CD8-positive, alpha-beta memory T cell (primary cell): ENCODE data around the gene NRP1. TPM values are rescaled to one million over a fixed set of nuclear protein-coding genes. Genes with fewer than 3 reads are reported as not detected.

Source experiments
- CTCF ChIA-PET: fragments of 350-600 bp; sonication (Branson Sonifier 250); formaldehyde crosslinking; loops from one replicate; lab custom pipeline; 2021; ENCODE audit warnings: antibody characterized with exemption; lab: Charles Lee
- POLR2A ChIA-PET: fragments of 350-600 bp; sonication (Branson Sonifier 250); formaldehyde crosslinking; loops from one replicate; lab custom pipeline; 2021; ENCODE audit warnings: antibody characterized with exemption; lab: Charles Lee
- DNase-seq, 5 donors: peaks; one replicate each; pipeline versions ENCODE4 v3.0.0 to v3.0.0-alpha.2; 2020 to 2022; ENCODE audit warnings: mixed read lengths in 1 of 5
- H3K27ac ChIP-seq: one replicate; pipeline ENCODE4 v1.7.0; 2013; ENCODE audit warnings: low read depth, mild to moderate bottlenecking, low read length, moderate library complexity
- H3K27me3 ChIP-seq: 2 replicates; pipeline ENCODE4 v1.7.0; 2013; ENCODE audit warnings: low read length, mild to moderate bottlenecking; ENCODE audit not compliant: insufficient read depth, poor library complexity, severe bottlenecking
- H3K36me3 ChIP-seq: 2 replicates; pipeline ENCODE4 v1.7.0; 2013; ENCODE audit warnings: mild to moderate bottlenecking, low read length, moderate library complexity; ENCODE audit not compliant: insufficient read depth
- H3K4me1 ChIP-seq: 2 replicates; pipeline ENCODE4 v1.7.0; 2013; ENCODE audit warnings: mild to moderate bottlenecking, low read length, moderate library complexity; ENCODE audit not compliant: insufficient read depth
- H3K4me3 ChIP-seq: 2 replicates; pipeline ENCODE4 v1.7.0; 2013; ENCODE audit warnings: mild to moderate bottlenecking, low read length
- H3K9me3 ChIP-seq: 2 replicates; pipeline ENCODE4 v1.7.0; 2013; ENCODE audit warnings: mild to moderate bottlenecking, low read length
- H3K27ac Mint-ChIP-seq, 8 donors: one replicate each; pipeline ENCODE4 v1.8.0; 2020 to 2021; ENCODE audit warnings: mixed read lengths in 8 of 8, mild to moderate bottlenecking in 6 of 8, inconsistent platforms in 3 of 8, moderate library complexity in 3 of 8
- H3K27me3 Mint-ChIP-seq, 2 donors: one replicate each; pipeline ENCODE4 v1.8.0; 2020 to 2021; ENCODE audit warnings: mixed read lengths in 2 of 2, mild to moderate bottlenecking in 1 of 2, moderate library complexity in 1 of 2
- H3K36me3 Mint-ChIP-seq, 3 donors: one replicate each; pipeline ENCODE4 v1.8.0; 2020 to 2021; ENCODE audit warnings: mixed read lengths in 3 of 3, inconsistent platforms in 1 of 3, mild to moderate bottlenecking in 1 of 3
- H3K4me1 Mint-ChIP-seq, 3 donors: one replicate each; pipeline ENCODE4 v1.8.0; 2020 to 2021; ENCODE audit warnings: mixed read lengths in 3 of 3, inconsistent platforms in 1 of 3, mild to moderate bottlenecking in 1 of 3
- H3K4me3 Mint-ChIP-seq, 7 donors: one replicate each; pipeline ENCODE4 v1.8.0; 2020 to 2021; ENCODE audit warnings: mixed read lengths in 7 of 7, mild to moderate bottlenecking in 6 of 7, moderate library complexity in 4 of 7, inconsistent platforms in 2 of 7
- H3K9me3 Mint-ChIP-seq, 5 donors: one replicate each; pipeline ENCODE4 v1.8.0; 2020 to 2022; ENCODE audit warnings: mixed read lengths in 5 of 5, mild to moderate bottlenecking in 3 of 5, moderate library complexity in 2 of 5, inconsistent platforms in 1 of 5
- polyA plus RNA-seq: library from polyadenylated mRNA; unstranded; fragments of 300-500 nt; fragmentation: Illumina TruSeq; gene quantifications from one replicate; pipeline ENCODE4 v1.2.3, GENCODE V29; 2021
- total RNA-seq, 2 experiments: library from RNA; stranded (reverse); gene quantifications; one replicate each; pipeline ENCODE4 v1.2.3, GENCODE V29; 2021

Gene NRP1
- total and polyA plus RNA-seq, 3 experiments from 2014 or later = 2.1 to 2.2 TPM; not detected in 1

DNA sequence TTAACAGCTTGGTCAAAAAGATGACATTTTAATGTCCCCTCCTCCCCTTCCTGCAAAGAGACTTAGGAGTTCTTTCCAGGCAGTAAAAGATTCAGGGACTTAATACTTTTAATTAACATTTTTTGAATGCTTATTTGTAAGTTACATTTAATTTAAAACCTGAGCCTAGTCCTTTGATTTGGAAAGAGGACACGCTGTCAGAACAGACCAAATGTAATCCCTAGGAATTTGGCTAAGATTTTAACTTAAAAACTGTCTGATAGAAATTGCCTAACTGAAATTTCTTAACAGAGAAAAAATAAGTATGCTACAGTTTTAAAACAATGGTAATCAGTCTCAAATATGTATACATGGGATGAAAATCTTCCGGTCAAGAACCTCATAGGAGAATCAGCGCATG is 98.5 kb downstream of the NRP1 start:
- H3K27ac Mint-ChIP-seq = peak overlapping the region in 1 of 8 donors; percentile 21
- H3K4me3 ChIP-seq = no peak overlapping the region
- H3K4me1 Mint-ChIP-seq = no peaks in the 10 kb centered on the region
- peaks cover 0 to 8% (median 0%) of the 10 kb centered on the region in 3 donors for H3K36me3 Mint-ChIP-seq
- no peaks in the 10 kb centered on the region for H3K4me1 ChIP-seq
- no peak for DNase-seq
- H3K27me3 Mint-ChIP-seq = peaks cover 7 to 25% of the 10 kb centered on the region in 2 donors
- no peaks in the 10 kb centered on the region for H3K36me3 ChIP-seq
- POLR2A ChIA-PET = no interaction called here
- no peaks in the 10 kb centered on the region for H3K27me3 ChIP-seq
- no peak overlapping the region for H3K4me3 Mint-ChIP-seq
- H3K9me3 ChIP-seq = no peaks in the 10 kb centered on the region
- no peak overlapping the region for H3K27ac ChIP-seq
- CTCF ChIA-PET = no interaction called here
- H3K9me3 Mint-ChIP-seq = no peaks in the 10 kb centered on the region

DNA sequence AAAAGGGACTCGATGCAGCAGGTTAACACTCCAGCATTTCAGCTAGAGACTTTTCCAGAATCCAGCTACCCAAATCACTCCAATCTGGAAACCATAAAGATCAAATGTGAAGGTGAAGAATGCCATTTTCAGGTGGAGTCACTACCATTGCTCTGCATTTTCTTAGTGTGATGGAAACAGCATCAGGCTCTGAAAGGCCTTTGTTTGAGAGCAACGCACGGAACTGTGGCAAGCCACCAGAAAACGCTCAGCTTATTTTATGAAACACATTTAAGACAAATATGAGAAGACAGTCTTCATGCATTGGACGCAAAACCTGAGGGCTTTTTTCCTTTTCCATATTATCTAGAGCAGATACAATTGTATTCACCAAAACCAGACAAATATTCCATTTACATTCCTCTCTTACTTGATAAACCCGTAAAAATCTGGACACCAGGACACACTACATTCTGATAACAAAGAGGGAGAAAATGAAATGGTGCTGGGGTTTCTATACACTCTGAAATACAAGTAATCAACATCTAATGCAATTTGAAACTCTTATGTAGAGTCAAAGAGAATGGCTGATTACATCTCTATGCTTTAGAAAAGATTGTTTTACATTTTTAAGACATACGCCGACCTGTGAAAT is 99.1 kb downstream of the NRP1 start:
- Mint-ChIP-seq H3K4me1 (no peaks in the 10 kb centered on the region), H3K27ac (no peak overlapping the region), H3K9me3 (no peaks in the 10 kb centered on the region), H3K27me3 (peaks cover 9 to 20% of the 10 kb centered on the region in 2 donors), H3K36me3 (peaks cover 0 to 8% (median 0%) of the 10 kb centered on the region in 3 donors), H3K4me3 (no peak overlapping the region)
- no peaks in the 10 kb centered on the region for H3K4me1 ChIP-seq
- CTCF ChIA-PET = no interaction called here
- H3K27ac ChIP-seq = no peak overlapping the region
- no peaks in the 10 kb centered on the region for H3K36me3 ChIP-seq
- no peak overlapping the region for H3K4me3 ChIP-seq
- POLR2A ChIA-PET = no interaction called here
- DNase-seq = no peak
- H3K27me3 ChIP-seq = no peaks in the 10 kb centered on the region
- H3K9me3 ChIP-seq = no peaks in the 10 kb centered on the region

DNA sequence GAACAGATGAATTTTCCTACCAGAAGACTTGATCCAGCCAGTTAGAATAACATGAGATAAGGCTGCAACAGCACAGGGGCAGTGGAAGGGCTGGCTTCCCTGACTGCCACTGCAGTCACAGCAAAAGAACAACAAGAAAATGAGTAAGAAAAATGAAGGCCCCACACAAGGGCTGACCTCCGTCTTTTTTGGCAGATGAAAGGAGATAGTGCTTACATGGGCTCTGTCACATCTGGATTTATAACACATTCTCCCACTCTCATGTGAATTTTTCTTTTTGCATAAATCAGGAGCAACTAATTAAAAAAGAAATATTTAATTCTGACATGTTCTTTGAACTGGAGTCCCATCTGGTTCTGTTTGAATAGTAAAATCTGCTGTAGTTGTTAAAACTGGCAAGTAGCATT is 99.6 kb downstream of the NRP1 start:
- Mint-ChIP-seq H3K36me3 (peaks cover 0 to 8% (median 0%) of the 10 kb centered on the region in 3 donors), H3K4me3 (no peak overlapping the region), H3K9me3 (no peaks in the 10 kb centered on the region), H3K27ac (no peak overlapping the region), H3K4me1 (no peaks in the 10 kb centered on the region), H3K27me3 (peaks cover 9 to 17% of the 10 kb centered on the region in 2 donors)
- Histone ChIP-seq H3K9me3 (no peaks in the 10 kb centered on the region), H3K27me3 (no peaks in the 10 kb centered on the region), H3K36me3 (no peaks in the 10 kb centered on the region), H3K4me3 (no peak overlapping the region), H3K27ac (no peak overlapping the region), H3K4me1 (no peaks in the 10 kb centered on the region)
- no peak for DNase-seq
- POLR2A ChIA-PET = no interaction called here
- CTCF ChIA-PET = no interaction called here

DNA sequence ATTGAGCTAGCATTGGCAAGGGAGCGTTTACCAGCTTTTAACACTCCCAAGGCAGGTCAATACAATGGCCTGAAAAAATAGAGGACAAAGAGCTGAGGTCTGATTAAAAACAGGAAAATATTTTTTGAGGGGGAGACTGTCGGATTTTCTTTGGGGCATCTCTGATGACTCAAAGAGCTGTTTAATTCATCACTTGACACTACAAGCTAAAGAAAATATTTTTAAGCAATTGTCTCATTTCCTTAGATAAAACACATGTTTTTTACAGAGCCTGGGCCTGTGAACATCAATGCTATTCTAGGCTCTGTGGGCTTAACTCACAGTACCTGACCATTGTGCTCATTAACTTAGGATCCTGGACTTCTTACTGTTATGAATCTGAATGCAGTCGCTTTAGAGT is 100.8 kb downstream of the NRP1 start:
- Mint-ChIP-seq H3K4me3 (no peak overlapping the region), H3K27ac (no peak overlapping the region), H3K36me3 (peaks cover 0 to 8% (median 0%) of the 10 kb centered on the region in 3 donors), H3K27me3 (peaks cover 9 to 13% of the 10 kb centered on the region in 2 donors), H3K4me1 (no peaks in the 10 kb centered on the region), H3K9me3 (no peaks in the 10 kb centered on the region)
- Histone ChIP-seq H3K9me3 (no peaks in the 10 kb centered on the region), H3K36me3 (no peaks in the 10 kb centered on the region), H3K27ac (no peak overlapping the region), H3K4me3 (no peak overlapping the region), H3K27me3 (no peaks in the 10 kb centered on the region), H3K4me1 (no peaks in the 10 kb centered on the region)
- CTCF ChIA-PET = interaction anchor here (1.2 kb wide), 1 partner anchor 9 kb away, joined by 3 read pairs; no protein-coding TSS in a partner anchor
- POLR2A ChIA-PET = no interaction called here
- DNase-seq = no peak

DNA sequence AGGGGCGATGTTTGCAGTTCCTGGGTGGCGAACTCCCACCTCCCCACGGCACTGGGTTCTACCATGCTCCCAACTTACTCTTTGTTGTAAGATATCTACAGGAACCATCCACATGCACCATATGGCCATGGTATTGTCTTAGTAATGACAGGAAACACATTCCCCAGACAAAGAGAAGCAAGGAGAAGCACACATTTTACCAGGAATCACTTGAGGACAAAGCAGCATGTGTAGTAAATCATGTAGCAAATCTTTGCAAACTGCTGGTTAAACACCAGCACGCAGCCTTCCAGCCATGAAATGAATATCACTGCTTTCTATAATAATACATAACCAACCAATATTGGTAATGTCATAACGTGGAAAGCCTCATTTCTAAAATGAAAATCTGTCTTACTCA is 101.2 kb downstream of the NRP1 start:
- H3K36me3 Mint-ChIP-seq = peaks cover 0 to 7% (median 0%) of the 10 kb centered on the region in 3 donors
- Histone ChIP-seq H3K4me3 (no peak overlapping the region), H3K27ac (no peak overlapping the region), H3K27me3 (no peaks in the 10 kb centered on the region), H3K36me3 (no peaks in the 10 kb centered on the region), H3K4me1 (no peaks in the 10 kb centered on the region), H3K9me3 (no peaks in the 10 kb centered on the region)
- no peak overlapping the region for H3K4me3 Mint-ChIP-seq
- ChIA-PET CTCF (interaction anchor here (1.2 kb wide), 1 partner anchor 9 kb away, joined by 3 read pairs; no protein-coding TSS in a partner anchor), POLR2A (no interaction called here)
- no peaks in the 10 kb centered on the region for H3K9me3 Mint-ChIP-seq
- DNase-seq = no peak
- H3K27ac Mint-ChIP-seq = no peak overlapping the region
- H3K27me3 Mint-ChIP-seq = peaks cover 9 to 13% of the 10 kb centered on the region in 2 donors
- H3K4me1 Mint-ChIP-seq = no peaks in the 10 kb centered on the region

DNA sequence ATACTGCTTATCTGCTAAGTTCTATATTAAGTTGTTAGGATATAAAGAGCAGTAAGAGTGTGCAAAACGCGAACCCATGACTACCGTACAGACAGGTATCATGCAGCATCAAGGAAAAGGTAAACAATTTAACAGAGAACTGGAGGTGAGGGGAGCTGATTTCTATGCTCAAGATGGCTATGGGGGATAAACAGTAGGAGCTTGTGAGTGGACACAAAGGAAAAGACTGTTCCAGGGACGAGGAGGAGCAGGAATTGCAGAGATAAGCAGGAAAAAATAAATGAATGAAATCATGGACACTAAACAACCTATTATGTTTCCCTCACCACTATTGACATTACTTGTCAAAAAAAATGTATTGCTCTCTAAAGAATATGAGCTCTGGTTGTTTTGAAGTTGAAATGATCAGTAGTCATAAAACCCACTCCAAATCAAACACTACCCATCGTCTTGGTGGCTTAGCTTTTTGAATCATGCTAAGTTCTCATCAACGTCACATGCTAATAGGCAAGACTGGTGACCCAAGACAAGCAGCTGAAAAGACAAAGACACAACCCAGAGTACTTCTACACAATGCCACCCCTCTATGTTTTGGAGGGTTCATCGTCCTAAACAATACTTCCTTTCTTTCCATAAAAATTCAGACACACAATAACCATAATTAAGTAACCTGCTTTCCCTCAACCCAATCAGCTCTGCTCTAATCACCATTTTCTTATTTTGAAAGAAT is 102.7 kb downstream of the NRP1 start:
- H3K4me3 ChIP-seq = no peak overlapping the region
- Mint-ChIP-seq H3K36me3 (no peaks in the 10 kb centered on the region), H3K27me3 (peaks cover 9 to 13% of the 10 kb centered on the region in 2 donors), H3K27ac (no peak overlapping the region), H3K4me3 (no peak overlapping the region), H3K4me1 (no peaks in the 10 kb centered on the region), H3K9me3 (no peaks in the 10 kb centered on the region)
- H3K27ac ChIP-seq = no peak overlapping the region
- POLR2A ChIA-PET = no interaction called here
- H3K36me3 ChIP-seq = no peaks in the 10 kb centered on the region
- H3K9me3 ChIP-seq = no peaks in the 10 kb centered on the region
- H3K27me3 ChIP-seq = no peaks in the 10 kb centered on the region
- CTCF ChIA-PET = no interaction called here
- H3K4me1 ChIP-seq = no peaks in the 10 kb centered on the region
- DNase-seq = no peak

DNA sequence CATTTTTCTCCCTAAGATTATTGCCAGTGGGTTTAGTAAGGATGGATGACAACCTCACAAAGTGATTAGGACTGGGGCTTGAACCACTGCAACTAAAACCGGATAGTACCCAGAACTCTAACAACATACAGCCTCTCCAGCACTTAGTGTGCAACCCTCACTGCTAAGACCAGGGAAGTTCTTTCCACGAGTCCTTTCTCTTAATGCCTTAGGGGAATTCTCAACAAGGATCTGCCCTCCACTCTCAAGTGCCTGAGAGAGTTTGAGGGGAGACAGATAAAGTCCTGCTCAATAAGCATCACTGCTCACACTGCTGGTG is 104.6 kb downstream of the NRP1 start:
- Histone ChIP-seq H3K4me3 (no peak overlapping the region), H3K27me3 (no peaks in the 10 kb centered on the region), H3K27ac (no peak overlapping the region), H3K4me1 (no peaks in the 10 kb centered on the region), H3K36me3 (no peaks in the 10 kb centered on the region), H3K9me3 (no peaks in the 10 kb centered on the region)
- Mint-ChIP-seq H3K27me3 (peaks cover 9 to 30% of the 10 kb centered on the region in 2 donors), H3K27ac (no peak overlapping the region), H3K4me1 (no peaks in the 10 kb centered on the region), H3K4me3 (no peak overlapping the region), H3K36me3 (peaks cover 0 to 5% (median 0%) of the 10 kb centered on the region in 3 donors), H3K9me3 (no peaks in the 10 kb centered on the region)
- DNase-seq = no peak
- ChIA-PET CTCF (no interaction called here), POLR2A (no interaction called here)

DNA sequence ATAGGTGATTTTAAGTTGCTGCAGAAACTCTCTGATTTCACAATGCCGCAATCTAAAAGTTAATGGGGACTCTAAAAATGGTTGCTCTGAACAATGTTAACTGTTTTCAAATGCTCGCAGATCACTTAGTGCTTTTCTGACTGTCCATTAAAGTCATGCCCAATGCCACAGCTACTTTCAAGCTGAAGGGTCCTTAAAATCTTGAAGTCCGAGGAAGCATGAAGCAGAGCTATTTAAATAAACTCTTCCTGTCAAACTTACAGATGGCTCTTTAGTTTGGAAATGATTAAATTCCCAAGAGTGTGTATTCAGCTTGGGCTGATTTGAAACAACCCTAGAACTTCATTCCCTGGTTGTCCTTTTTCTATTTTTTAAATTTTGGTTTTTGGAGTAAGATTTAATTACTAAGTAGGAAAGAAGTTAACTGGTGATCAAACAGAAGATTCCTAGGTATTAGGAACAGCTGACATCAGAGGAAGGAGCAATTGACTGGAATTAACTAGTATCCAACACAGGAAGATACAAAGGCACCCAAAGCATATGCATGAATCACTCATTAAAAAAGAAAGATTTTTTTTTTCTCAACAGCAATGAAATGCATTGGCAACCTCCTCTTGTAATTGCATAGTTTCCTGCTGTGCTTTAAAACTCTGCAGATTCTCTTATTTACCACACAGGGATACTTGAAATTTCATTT is 105.1 kb downstream of the NRP1 start:
- Mint-ChIP-seq H3K4me1 (no peaks in the 10 kb centered on the region), H3K36me3 (peaks cover 0 to 5% (median 0%) of the 10 kb centered on the region in 3 donors), H3K27ac (no peak overlapping the region), H3K4me3 (no peak overlapping the region), H3K27me3 (peaks cover 9 to 30% of the 10 kb centered on the region in 2 donors), H3K9me3 (no peaks in the 10 kb centered on the region)
- Histone ChIP-seq H3K4me3 (no peak overlapping the region), H3K4me1 (no peaks in the 10 kb centered on the region), H3K27ac (no peak overlapping the region), H3K9me3 (no peaks in the 10 kb centered on the region), H3K27me3 (no peaks in the 10 kb centered on the region), H3K36me3 (no peaks in the 10 kb centered on the region)
- POLR2A ChIA-PET = no interaction called here
- no peak for DNase-seq
- CTCF ChIA-PET = no interaction called here
